ENCODE measurements around the gene USP11.

The USP11 gene

DNA sequence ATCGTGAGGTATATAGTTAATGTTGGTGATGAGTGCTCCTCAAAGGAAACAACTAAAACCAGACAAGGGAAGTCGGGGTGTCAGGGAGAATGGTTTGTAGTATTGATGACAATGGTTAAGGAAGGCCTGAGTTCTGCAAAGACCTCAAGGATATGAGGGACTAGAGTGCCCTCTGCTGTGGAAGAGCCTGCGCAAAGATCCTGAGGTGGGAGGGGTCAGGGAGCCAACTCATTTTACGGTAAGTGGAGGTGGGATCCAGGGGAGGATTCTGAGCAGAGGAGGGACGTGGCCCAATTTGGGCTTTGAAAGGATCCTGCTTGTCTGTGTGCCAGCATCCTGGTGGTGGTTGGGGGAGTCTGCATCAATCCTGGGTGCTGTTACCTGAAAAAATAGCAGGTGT is 27.8 kb upstream of the USP11 start:
- DNase-seq, result no peak

DNA sequence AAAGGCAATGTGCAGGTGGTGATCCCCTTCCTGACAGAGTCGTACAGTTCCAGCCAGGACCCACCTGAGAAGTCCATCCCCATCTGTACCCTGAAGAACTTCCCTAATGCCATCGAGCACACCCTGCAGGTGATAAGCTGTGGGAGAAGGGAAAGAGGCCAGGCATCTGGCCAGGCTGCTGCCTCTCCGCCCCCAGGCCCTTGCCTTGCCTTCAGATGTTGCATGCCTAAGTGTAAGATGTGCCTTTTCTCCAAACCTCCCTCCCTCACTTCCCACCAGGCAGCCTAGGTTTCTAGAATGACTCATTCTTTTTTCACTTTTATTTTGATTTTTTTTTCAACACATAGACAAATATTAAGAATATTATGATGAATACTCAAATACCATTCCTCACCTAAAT is 26.5 kb upstream of the USP11 start:
- DNase-seq, result no peak

DNA sequence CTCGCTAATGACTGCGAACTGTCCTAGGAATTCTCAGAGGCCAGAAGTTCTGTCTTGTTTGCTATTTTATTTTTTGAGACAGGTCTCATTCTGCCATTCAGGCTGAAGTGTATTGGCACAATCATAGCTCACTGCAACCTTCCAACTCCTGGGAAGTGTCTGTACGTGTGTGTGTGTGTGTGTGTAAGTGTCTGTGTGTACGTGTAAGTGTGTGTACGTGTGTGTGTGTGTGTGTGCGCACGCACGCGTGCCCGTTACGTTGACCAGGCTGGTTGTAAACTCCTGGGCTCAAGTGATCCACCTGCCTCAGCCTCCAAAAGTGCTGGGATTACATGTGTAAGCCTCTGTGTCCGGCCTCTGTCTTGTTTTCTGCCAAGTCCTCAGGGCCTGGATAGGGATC is 24.7 kb upstream of the USP11 start:
- DNase-seq, result no peak

DNA sequence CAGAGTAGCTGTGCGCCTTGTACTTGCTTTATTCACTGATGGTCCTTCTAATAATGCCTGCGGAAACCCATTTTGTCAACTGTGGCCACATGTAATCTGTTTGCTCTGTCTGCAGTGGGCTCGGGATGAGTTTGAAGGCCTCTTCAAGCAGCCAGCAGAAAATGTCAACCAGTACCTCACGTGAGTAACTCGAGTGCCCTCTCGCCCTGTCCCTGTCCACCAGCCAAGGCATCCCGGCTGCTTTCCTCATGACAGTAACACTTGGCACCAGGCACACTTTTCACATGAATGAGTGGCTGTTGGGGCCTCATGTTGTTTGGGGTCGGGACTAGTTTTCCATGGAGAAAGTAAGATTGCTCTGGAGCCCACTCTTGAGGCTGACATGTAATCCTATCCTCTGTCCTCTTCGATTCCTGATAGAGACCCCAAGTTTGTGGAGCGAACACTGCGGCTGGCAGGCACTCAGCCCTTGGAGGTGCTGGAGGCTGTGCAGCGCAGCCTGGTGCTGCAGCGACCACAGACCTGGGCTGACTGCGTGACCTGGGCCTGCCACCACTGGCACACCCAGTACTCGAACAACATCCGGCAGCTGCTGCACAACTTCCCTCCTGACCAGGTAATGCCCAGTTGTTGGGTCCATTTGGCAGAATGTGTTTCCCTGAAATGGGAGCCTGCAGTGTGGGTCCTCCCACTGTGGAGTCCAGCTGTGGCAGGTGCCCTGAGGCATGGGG is 23.1 kb upstream of the USP11 start:
- DNase-seq, result no peak

DNA sequence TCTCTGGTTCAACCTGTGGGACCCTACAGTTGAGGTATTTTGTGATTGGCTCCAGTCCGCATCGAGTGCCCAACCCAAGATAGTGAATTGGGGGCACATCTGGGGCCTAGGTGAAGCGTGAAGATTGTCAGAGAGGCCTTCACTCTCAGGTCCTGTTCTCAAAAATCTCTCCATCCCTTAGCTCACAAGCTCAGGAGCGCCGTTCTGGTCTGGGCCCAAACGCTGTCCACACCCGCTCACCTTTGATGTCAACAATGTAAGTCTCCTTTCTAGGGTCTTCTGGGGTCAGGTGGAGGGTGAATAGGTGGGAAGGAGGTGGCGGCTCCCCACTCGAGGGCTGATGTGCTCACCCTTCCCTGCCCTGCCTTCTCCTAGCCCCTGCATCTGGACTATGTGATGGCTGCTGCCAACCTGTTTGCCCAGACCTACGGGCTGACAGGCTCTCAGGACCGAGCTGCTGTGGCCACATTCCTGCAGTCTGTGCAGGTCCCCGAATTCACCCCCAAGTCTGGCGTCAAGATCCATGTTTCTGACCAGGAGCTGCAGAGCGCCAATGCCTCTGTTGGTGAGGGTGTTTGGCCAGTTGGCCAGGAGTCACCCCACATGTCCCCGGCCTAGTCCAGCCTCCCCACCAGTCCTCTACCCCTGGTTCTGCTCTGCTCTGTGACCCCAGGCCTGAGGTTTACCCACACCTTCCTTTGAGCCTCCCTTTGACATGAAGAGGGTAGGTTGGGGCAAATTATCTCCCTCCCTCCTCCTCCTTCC is 22.0 kb upstream of the USP11 start:
- no peak for DNase-seq

DNA sequence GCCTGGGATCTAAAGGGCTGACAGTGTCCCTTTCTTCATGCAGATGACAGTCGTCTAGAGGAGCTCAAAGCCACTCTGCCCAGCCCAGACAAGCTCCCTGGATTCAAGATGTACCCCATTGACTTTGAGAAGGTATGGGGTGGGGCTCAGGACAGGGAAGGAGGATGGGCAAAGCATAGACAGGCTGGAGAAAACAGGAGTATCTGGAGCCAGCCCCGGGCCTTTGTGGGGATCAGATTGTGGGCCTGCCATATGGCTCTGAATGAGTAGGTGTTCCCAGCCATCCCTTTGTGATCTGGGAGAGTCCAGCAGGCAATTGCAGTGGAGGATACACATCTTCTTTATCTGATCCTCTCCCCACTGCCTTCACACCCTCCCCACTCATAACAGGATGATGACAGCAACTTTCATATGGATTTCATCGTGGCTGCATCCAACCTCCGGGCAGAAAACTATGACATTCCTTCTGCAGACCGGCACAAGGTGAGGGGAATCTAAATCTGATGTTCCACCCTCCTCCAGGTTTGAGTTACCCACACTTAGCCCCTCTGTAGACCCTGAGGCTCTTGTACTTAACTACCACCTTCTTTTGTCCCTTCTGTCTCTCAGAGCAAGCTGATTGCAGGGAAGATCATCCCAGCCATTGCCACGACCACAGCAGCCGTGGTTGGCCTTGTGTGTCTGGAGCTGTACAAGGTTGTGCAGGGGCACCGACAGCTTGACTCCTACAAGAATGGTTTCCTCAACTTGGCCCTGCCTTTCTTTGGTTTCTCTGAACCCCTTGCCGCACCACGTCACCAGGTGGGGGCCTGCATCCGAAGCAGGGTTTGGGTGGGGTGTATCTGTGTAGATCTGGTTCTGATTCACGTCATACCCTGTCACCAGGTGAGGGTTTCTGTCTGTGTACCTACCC is 20.2 kb upstream of the USP11 start:
- DNase-seq, result no peak

DNA sequence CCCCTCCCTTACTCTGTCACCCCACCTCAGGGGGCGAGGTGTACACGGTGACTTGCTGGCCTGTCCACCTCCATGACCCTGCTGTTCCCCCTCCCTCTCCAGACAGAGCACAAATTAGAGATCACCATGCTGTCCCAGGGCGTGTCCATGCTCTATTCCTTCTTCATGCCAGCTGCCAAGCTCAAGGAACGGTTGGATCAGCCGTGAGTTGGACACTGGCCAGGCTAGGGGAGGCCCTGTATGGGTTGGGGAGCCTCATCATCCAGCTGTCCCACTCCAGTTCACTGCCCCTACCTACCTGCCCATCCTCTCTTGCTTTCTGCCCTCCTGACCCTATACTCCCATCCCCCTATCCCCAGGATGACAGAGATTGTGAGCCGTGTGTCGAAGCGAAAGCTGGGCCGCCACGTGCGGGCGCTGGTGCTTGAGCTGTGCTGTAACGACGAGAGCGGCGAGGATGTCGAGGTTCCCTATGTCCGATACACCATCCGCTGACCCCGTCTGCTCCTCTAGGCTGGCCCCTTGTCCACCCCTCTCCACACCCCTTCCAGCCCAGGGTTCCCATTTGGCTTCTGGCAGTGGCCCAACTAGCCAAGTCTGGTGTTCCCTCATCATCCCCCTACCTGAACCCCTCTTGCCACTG is 18.3 kb upstream of the USP11 start:
- DNase-seq, result no peak

DNA sequence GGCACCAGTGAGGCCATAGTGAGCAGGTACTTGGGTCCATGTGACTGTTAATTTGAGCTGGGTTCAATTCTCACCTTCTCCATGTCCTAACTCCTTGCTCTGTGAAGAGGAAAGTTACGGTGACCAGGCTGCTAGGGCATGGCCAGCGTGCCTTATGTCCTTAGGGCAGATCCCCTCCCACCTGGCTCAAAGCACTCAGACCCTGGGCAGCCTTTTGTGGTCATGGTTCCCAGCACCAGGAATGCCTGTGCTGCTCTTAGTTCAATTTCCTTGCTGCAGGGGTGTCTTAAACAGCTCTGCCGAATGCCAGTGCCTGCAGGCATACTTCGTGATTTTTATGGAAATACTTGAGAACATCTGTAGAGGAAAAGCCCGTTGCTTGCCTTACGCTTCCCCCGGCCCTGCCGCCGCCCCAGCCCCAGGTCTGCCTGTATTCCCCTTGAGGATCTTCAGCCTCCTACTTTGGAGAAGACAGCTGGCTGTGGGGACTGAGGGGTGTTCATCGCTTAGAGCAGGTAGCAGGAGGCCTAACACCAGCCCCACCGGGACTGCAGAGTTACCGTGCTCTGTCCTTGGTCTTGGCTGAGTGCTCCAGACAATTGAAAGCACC is 17.4 kb upstream of the USP11 start:
- no peak for DNase-seq

DNA sequence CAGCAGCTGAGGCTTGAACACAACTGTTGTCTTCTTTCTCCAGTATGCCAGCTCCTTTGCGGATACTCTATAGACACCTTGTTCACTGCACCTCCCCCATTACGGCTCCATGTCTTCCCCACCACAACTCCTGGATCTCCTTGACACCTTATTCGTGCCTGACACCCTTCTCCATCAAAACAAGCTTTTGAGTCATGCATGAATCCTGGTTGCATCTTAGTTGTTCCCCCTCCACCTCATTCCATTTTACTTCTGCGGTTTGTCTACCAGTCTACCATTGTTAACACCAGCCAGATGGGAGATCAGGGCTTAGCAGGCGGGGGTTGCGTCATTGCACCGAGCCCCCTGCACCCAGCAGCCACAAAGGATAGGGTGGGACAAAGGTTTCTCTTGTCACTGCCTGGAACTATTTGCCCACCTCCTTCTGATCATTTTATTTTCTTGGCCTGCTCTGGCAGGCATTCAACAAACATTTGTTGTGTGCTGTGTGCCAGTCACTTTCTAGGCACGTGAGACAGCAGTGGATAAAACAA is 16.4 kb upstream of the USP11 start:
- no peak for DNase-seq

DNA sequence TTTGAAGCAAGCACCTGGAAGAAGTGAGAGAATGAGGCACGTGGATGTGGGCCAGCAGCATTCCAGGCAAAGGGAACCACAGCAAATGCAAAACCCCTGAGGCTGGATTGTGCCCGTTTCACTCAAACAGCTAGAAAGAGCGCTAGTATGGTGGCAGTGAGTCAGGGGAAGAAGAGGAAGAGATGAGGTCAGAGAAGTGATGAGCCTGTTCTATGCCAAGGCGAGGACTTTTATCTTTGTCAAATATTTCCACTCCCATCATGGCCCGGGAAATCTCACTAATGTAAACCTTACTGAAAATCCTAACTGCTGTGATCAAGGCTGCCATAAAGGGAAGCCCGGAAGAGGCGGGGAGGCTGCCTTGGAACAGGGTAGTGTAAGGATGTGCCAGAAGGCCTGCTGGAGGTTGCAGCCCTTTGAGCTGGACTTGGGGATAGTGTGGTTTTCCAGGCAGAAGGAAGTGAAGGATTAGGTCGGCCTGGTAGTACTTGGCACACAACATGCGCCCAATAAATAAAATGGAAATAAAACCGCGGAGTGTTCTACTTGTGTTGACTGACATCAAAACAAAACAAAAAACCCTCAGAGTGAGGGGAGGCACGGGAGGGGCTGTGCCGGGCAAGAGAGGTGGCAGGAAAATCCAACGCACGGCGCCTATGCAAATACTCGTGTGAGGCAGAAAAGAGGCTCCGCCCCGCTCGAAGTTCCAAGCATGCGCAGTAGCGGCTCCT is 15.5 kb upstream of the USP11 start:
- no peak for DNase-seq

DNA sequence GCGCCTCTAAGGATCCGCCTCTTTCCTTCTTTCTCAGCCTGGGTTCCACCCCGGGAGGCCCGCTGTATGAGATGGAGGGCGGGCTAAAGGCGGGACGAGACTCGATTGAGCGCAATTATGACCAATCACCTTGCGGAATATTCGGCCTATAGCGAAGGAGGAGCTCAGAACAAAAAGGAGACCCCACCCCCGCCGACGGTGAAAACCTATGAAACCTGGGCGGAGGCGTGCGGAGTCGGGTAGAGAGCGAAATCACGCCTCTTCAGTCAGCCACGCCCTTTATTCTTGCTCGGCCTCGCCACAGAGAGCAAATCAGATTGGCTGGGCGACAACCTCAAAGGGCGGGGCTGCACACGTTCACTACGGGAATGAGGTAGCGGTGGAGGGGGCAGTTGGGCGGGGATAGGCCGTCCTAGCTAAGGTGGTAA is 14.9 kb upstream of the USP11 start:
- peak; percentile 89 for DNase-seq

DNA sequence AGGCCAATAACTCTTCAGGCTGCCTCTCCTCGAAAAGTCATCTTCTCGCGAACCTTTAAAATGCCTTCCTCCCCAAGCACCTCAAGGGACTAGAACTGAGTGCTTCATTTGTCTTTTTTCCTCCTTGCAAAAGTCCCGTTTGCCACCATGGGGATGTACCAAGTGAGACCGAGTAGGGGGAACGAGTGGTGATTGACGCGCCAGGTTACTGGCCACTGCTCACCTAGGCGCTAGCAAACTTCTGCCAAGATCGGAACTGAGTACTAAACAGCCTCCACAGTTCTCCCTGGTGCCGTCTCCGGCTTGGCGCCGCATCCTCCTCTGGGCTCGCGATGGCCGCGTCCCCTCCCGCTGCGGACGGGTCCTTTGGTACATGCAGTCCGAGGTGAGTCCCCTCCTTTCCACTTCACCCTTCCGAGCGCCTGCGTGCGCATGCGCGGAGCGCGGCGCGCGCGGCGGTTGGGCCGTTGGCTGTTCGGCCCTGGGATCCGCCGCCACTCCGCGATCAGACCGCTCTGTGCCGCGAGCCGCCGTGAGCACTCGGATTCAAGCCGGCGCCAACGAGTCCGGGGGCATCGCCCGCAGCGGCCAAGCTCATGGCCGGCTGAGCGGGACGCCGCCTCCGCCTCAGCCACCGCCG is 14.4 kb upstream of the USP11 start, which contains the start of gene CDK16:
CDK16 (plus strand) TSS at position 402 of the 640 bp plus-strand sequence. CDS start 4,877 bp downstream, outside the sequence.
- DNase-seq, result peak; percentile 95

DNA sequence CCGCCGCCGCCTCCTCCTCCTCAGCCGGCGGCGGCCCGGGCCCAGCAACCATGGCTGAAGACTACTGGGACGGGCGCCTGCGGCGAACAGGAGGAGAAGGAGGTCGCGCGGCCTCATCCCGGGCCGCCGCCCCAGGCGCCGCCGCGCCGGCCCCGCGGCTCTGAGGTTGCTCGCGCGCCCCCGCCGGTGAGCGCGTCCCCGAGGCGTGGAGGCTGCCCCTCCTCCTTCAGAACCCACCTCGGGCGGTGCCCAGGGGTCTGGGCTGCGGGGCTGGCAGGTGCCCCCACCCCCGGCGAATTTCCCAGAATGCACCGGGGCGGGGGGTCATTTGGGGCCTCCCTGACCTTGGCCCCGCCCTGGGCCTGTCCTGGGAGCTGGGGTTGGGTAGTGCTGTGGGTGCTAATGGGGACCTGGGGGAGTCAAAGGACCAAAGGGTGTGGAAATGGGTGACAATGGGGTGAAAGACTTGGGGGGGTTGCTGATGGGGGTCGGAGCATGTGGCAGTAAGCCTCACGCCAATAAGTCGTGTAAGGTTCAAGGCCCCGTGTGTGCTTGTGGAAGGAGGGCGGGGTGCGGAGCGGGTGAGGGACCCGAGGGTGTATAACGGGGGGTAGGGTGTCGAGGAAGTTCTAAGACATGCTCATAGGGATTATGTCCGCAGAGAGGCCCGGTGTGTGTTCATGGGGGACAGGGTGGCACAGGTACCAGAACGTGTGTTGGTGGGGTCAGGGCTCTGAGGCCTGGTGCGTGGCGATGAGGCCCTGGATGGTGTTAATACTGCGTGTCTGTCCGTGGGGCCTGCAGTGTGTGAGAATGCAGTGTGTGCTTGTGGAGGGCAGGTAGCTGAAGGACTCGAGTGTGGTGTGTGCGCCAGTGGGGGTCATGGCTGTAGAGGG is 13.6 kb upstream of the USP11 start:
- DNase-seq, result no peak

DNA sequence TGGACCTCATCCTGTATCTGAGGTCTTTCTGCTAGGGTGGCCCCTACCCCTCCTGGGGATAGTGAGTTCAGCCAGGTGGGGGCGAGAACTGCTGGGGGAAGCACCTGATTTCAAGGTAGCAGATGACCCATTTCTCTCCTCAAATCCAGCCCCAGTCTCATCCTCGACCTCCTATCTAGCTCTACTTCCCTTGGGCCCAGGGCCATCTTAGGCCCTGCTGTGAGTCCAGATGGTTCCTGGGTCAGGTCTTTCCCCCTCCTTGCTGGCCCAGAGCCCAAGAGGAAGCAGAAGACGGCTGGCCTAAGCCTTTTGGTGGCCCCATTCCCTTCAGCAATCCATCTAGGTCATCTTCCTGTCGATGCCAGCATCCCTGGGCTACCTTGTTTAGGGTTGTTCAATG is 11.1 kb upstream of the USP11 start:
- DNase-seq, result no peak

DNA sequence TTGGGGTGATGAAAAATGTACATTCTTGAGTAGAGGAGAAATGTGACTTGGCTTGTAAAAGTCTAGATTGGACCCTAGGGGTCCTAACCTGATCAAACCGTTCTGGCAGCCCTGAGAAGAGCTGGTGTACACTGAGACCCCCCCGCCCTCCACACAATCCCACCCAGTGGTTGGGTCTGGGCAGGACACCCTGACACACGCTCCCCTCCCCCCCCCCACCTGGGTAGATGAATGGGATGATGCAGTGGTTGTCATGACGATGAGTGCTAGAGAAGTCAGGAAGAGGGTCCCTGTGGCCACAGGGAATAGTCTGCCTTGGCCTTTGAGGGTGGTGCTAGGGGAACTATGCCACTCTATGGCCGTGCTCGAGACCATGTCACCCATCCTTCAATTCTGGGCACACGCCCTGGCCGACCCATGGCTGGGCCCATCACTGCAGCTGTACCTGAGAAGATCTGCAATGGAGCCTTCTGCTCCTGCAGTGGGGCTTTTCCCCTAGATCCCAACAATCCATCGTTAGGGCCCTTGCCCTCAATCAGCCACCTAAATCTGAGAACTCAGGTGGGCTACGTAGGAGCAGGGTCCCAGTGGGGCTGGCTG is 10.0 kb upstream of the USP11 start:
- no peak for DNase-seq

DNA sequence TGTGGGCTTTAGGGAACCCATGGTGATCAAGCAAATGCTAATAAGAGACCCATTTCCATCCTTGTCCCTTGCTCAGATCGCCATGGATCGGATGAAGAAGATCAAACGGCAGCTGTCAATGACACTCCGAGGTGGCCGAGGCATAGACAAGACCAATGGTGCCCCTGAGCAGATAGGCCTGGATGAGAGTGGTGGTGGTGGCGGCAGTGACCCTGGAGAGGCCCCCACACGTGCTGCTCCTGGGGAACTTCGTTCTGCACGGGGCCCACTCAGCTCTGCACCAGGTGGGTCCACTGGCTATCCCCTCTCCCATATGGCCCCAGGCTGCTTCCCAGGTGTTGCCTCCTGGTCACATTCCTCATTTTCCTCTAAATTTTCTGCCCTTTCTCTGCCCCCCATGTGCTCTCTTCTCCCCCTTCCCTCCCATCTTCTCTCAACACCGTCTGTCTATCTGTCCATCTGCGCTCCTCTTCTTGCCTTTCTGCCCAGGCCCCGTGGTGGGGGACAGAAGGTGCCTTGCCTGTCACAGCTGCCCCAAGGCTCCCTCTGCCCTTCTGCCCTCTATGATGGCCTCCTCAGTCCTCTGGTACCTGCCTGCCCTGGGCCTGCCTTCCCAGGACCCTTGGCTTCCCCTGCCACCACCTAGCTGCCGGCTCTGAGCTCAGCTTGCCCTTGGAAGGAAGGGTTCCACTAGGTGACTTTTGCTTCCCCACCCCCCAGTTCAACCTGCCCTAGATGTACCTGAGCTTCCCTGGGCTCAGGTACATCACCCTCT is 9.1 kb upstream of the USP11 start:
- no peak for DNase-seq

DNA sequence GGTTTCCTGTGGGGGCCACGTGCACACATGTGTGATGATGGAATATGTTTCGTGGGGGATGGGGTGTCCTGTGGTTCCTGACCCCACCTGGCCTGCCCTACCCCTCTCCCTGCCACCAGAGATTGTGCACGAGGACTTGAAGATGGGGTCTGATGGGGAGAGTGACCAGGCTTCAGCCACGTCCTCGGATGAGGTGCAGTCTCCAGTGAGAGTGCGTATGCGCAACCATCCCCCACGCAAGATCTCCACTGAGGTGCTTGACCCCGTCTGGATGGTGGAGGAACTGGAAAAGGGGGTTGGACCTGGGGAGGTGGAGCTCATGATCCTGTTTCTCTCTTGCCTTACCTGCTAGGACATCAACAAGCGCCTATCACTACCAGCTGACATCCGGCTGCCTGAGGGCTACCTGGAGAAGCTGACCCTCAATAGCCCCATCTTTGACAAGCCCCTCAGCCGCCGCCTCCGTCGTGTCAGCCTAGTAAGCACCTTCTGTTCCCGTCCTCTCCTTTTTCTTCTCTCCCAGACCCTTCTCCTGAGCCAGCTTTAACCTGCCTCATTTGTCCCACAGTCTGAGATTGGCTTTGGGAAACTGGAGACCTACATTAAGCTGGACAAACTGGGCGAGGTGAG is 8.4 kb upstream of the USP11 start:
- no peak for DNase-seq

DNA sequence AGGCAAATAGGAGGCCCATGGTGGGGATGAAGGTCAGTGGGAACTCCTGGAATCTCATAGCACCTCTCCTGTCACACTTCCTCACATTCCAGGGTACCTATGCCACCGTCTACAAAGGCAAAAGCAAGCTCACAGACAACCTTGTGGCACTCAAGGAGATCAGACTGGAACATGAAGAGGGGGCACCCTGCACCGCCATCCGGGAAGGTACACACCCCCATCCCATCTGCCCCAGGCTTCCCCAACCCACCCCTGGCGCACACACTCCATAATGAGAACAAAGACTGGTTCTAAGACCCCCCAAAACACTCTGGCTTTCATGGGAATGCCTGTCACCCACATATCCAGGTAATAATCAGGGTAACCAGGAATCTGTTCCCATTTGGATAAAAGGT is 7.9 kb upstream of the USP11 start:
- DNase-seq, result no peak
